Suprapubic skin (tissue), 4 donors: ENCODE data around the gene TAGLN3. TPM values are rescaled to one million over a fixed set of nuclear protein-coding genes. Genes with fewer than 3 reads are reported as not detected.

Experiments used
- DNase-seq, 2 donors: peaks; one replicate each; pipeline ENCODE4 v3.0.0-alpha.2; 2019; ENCODE audit warnings: low spot score in 2 of 2
- H3K27ac ChIP-seq: fragments of 200-600 bp; sonication (generic); one replicate; pipeline ENCODE4 v1.5.1; 2019
- H3K27me3 ChIP-seq: fragments of 200-600 bp; sonication (generic); one replicate; pipeline ENCODE4 v1.5.1; 2019
- H3K36me3 ChIP-seq: fragments of 200-600 bp; sonication (generic); one replicate; pipeline ENCODE4 v1.5.1; 2019
- H3K4me1 ChIP-seq: fragments of 200-600 bp; sonication (generic); one replicate; pipeline ENCODE4 v1.5.1; 2019
- H3K4me3 ChIP-seq: fragments of 200-600 bp; sonication (generic); one replicate; pipeline ENCODE4 v1.5.1; 2019; ENCODE audit warnings: mild to moderate bottlenecking
- H3K9me3 ChIP-seq: fragments of 200-600 bp; sonication (generic); one replicate; pipeline ENCODE4 v1.5.1; 2019
- EP300 ChIP-seq: sonication (generic); formaldehyde crosslinking; IDR thresholded peaks from one replicate; pipeline ENCODE4 v1.6.1; 2017; ENCODE audit warnings: antibody characterized with exemption
- POLR2A ChIP-seq, 2 donors: fragments of 450-650 bp; IDR thresholded peaks; one replicate each; pipeline ENCODE4 v1.6.1; 2017; ENCODE audit warnings: antibody characterized with exemption in 2 of 2, mild to moderate bottlenecking in 2 of 2, moderate library complexity in 2 of 2
- POLR2AphosphoS5 ChIP-seq, 3 donors: sonication (generic); formaldehyde crosslinking; IDR thresholded peaks; one replicate each; pipeline ENCODE4 v1.6.1; 2017; ENCODE audit warnings: antibody characterized with exemption in 3 of 3
- WGBS: methylation state at CpG from one replicate; pipeline ENCODE4 v1.1.5; 2018; 5-methylcytosine and 5-hydroxymethylcytosine counted together
- total RNA-seq, 4 donors: library from RNA; depleted of rRNA; stranded (reverse); fragments of >200 nt; gene quantifications; one replicate each; pipeline ENCODE4 v1.1.0, GENCODE V29; 2016
- TF ChIP-seq, protein P1 (sequence below), 2 donors: fragments of 200-600 bp in 1 of 2; fragments of 450-650 bp in 1 of 2; sonication (generic) in 1 of 2; IDR thresholded peaks; one replicate each; pipeline ENCODE4 v1.5.1; 2016 to 2019; ENCODE audit warnings: antibody characterized with exemption in 2 of 2, mild to moderate bottlenecking in 1 of 2, moderate library complexity in 1 of 2

Gene TAGLN3
- total RNA-seq, 4 donors from 2014 or later = 0.60 to 0.98 TPM; not detected in 2

DNA sequence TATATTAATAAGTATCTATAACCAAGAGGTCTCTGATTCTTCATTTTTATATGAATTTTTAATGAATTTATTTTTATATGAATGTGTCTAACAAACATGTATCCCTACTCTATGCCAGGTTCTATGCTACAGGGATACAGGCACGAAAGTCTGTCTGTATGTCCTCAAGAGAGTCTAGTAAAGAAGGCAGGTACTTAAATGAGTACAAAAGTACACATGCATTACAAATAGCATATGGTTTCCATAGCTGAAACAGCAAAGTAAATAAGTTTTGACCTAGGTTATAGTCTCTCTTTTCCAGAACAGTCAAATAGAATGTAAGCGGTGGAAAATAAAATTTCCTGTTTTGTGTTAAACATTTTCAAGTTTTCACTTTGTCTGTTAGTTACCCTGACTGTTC, 33.2 kb upstream of the TAGLN3 start:
- Histone ChIP-seq H3K27me3 (no peaks in the 10 kb centered on the region), H3K4me3 (no peak overlapping the region), H3K4me1 (peaks cover 7% of the 10 kb centered on the region), H3K36me3 (peaks cover 4% of the 10 kb centered on the region), H3K9me3 (no peaks in the 10 kb centered on the region), H3K27ac (no peak overlapping the region)
- WGBS = 87% methylated on average over 2 of the region's 2 CpGs
- no peak for DNase-seq
- TF ChIP-seq, protein P1, sequence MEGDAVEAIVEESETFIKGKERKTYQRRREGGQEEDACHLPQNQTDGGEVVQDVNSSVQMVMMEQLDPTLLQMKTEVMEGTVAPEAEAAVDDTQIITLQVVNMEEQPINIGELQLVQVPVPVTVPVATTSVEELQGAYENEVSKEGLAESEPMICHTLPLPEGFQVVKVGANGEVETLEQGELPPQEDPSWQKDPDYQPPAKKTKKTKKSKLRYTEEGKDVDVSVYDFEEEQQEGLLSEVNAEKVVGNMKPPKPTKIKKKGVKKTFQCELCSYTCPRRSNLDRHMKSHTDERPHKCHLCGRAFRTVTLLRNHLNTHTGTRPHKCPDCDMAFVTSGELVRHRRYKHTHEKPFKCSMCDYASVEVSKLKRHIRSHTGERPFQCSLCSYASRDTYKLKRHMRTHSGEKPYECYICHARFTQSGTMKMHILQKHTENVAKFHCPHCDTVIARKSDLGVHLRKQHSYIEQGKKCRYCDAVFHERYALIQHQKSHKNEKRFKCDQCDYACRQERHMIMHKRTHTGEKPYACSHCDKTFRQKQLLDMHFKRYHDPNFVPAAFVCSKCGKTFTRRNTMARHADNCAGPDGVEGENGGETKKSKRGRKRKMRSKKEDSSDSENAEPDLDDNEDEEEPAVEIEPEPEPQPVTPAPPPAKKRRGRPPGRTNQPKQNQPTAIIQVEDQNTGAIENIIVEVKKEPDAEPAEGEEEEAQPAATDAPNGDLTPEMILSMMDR (IDR thresholded peaks at IDR 0.05) = no peak
- TF ChIP-seq POLR2A (IDR thresholded peaks at IDR 0.05) = no peak
- no peak for TF ChIP-seq POLR2AphosphoS5 (IDR thresholded peaks at IDR 0.05)
- no peak for TF ChIP-seq EP300

DNA sequence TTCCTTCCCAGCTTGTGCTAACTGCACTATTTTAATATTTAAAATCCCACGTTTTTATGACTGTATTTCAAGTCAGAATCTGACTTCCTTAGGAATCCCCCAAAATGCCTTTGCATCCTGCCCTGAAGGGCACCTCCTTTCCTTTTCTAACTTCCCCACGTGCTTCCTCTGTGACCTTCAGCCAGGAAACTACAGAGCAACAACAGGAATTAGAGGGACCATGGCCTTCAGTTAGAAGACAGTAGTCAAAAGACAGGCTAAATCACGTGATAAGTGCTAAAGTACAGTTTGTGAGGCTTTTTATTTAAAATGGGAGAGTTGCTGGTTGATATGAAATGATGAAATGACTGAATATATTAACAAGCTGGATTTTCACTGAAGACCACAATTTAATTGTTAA, 31.7 kb upstream of the TAGLN3 start:
- H3K27me3 ChIP-seq = no peaks in the 10 kb centered on the region
- no peak overlapping the region for H3K27ac ChIP-seq
- peaks cover 7% of the 10 kb centered on the region for H3K4me1 ChIP-seq
- TF ChIP-seq, protein P1 (IDR thresholded peaks at IDR 0.05) = no peak
- TF ChIP-seq POLR2A (IDR thresholded peaks at IDR 0.05) (no peak), EP300 (no peak), POLR2AphosphoS5 (IDR thresholded peaks at IDR 0.05) (no peak)
- DNase-seq = no peak
- no peak overlapping the region for H3K4me3 ChIP-seq
- peaks cover 4% of the 10 kb centered on the region for H3K36me3 ChIP-seq
- WGBS = 34% methylated on average over 3 of the region's 3 CpGs
- no peaks in the 10 kb centered on the region for H3K9me3 ChIP-seq

DNA sequence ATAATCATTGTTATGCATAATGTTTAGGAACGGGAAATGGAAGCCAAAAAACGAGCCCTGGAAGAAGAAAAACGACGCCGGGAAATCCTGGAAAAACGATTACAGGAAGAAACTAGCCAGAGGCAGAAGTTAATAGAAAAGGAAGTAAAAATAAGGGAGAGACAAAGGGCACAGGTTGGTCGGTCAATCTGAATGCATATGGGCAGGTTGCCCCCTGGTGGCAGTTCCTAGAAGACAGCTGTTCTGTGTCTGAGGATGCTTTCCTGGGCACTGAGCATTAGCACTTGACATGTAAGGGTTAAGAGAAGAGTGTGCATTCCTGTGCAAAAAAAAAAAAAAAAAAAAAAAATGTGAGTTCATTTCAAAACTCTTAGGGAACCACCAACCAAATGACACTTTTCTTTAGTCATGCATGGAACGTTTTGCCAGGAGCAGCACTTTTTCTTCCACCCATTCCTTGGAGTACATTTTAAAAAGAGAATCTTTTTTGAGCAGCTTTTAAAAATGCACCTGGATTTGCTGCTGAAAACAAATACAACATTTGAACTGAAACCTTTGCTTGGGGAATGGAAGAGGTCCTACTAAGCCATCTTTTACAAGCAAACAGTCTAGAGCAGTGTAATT, 31.0 kb upstream of the TAGLN3 start:
- Histone ChIP-seq H3K27me3 (no peaks in the 10 kb centered on the region), H3K4me1 (peaks cover 7% of the 10 kb centered on the region), H3K9me3 (no peaks in the 10 kb centered on the region), H3K27ac (no peak overlapping the region), H3K4me3 (no peak overlapping the region), H3K36me3 (no peaks in the 10 kb centered on the region)
- DNase-seq = peak; percentile 84 to 89
- no peak for TF ChIP-seq EP300
- TF ChIP-seq, protein P1 (IDR thresholded peaks at IDR 0.05) = peak; percentile 74
- 9% methylated on average over 8 of the region's 8 CpGs for WGBS

DNA sequence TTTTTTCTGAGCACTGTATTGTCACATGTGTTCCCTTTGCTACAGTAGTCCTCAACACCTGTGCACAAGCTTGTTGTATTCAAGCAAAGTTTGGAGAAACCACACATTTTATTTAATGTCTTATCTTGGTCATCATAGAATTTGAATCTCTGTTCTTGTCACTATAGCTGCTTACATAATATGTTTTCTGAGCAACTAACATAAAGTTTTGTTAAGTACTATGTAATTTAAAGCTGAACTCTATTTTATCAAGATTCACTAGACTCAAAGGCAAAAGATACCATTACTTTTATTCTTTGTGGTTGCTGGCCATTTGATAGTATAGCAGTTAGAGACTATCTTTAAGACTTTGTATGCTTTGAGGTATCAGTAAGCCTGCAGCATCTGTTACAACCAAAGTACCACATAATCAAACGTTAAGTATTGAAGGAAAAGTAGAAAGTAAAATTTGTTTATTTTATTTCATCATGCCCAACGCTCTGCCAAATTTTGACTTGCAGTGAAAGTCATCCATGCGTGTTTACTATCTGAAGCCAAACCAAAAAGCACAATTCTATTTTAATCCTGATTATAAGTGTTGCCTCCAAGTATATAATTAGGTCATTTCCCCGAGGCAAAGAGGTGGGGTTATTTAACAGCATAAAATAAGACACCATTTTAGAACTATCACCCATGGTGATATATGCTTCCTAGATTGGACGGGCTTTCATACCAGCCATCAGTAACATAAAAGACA, 30.2 kb upstream of the TAGLN3 start:
- DNase-seq = no peak
- 42% methylated on average over 5 of the region's 5 CpGs for WGBS
- H3K36me3 ChIP-seq = no peaks in the 10 kb centered on the region
- TF ChIP-seq, protein P1 (IDR thresholded peaks at IDR 0.05) = no peak
- no peak for TF ChIP-seq POLR2A (IDR thresholded peaks at IDR 0.05)
- TF ChIP-seq EP300 = no peak
- no peak for TF ChIP-seq POLR2AphosphoS5 (IDR thresholded peaks at IDR 0.05)
- H3K27ac ChIP-seq = no peak overlapping the region
- no peak overlapping the region for H3K4me3 ChIP-seq
- no peaks in the 10 kb centered on the region for H3K9me3 ChIP-seq
- peaks cover 7% of the 10 kb centered on the region for H3K4me1 ChIP-seq
- H3K27me3 ChIP-seq = no peaks in the 10 kb centered on the region

DNA sequence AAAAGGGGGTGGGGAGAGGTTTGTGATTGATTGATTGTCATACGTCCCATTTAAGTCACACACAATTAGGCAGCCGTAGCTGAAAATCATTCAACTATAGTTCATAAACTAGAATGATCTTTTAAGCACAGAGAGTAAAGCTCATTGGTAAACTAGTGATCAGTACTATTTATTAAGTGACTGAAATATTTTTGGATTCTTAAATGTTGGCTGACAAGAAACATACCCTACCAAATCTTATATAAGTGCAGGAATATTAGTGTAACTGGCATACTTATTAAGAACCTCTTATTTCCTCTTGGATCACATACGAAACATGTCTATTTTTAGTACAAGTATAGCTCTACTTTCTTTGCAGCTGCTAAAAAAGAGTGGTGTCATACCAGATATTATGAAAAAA, 28.3 kb upstream of the TAGLN3 start:
- Histone ChIP-seq H3K9me3 (no peaks in the 10 kb centered on the region), H3K4me1 (peaks cover 7% of the 10 kb centered on the region), H3K27me3 (no peaks in the 10 kb centered on the region), H3K4me3 (no peak overlapping the region), H3K36me3 (no peaks in the 10 kb centered on the region), H3K27ac (no peak overlapping the region)
- 89% methylated on average over 3 of the region's 3 CpGs for WGBS
- no peak for DNase-seq
- TF ChIP-seq EP300 (no peak), POLR2AphosphoS5 (IDR thresholded peaks at IDR 0.05) (no peak), POLR2A (IDR thresholded peaks at IDR 0.05) (no peak)
- TF ChIP-seq, protein P1 (IDR thresholded peaks at IDR 0.05) = no peak
